ENCODE measurements around the gene GRB7. TPM values are rescaled to one million over a fixed set of nuclear protein-coding genes. Genes with fewer than 3 reads are reported as not detected.

The GRB7 gene
- total and polyA plus RNA-seq, 10 of the 15 experiments (the other 5 are each of a cell fraction or from before 2014, with no cell fraction given), result 0.05 to 0.34 (median 0.19) TPM; not detected in 4

- 48% methylated on average over 6 of the region's 6 CpGs for WGBS (ENCODE audit: insufficient coverage, insufficient replicate concordance, low lambda C conversion rate, missing lambda C conversion rate)
- H3K27ac ChIP-seq (ENCODE audit: control insufficient read depth, insufficient read depth), result no peak overlapping the region
- intact Hi-C loops (cut with micrococcal nuclease; ENCODE audit: unreplicated experiment), result no loop called here
- H3K4me3 ChIP-seq, result no peak overlapping the region
- no peaks in the 10 kb centered on the region for H3K27me3 ChIP-seq (replicated peaks in 1 of 2; ENCODE audit: control insufficient read depth in 2 of 2, insufficient read depth in 2 of 2, low read length in 1 of 2)
- SMC1A ChIA-PET (ENCODE audit: uncharacterized antibody, unreplicated experiment), result no interaction called here
- no peak overlapping the region for H3K9ac ChIP-seq (ENCODE audit: control insufficient read depth, insufficient read depth, low read length)
- no peaks in the 10 kb centered on the region for H3K9me3 ChIP-seq (replicated peaks; ENCODE audit: control insufficient read depth, insufficient read depth, low read length)
- FAIRE-seq (no peak), DNase-seq (ENCODE audit: low read depth, low spot score) (no peak), ATAC-seq (no peak)
- RAD21 ChIA-PET (ENCODE audit: unreplicated experiment), result no interaction called here
- H3K79me2 ChIP-seq (ENCODE audit: control insufficient read depth, insufficient read depth, low read length), result no peaks in the 10 kb centered on the region
- H3K36me3 ChIP-seq (ENCODE audit: control insufficient read depth in 2 of 2, insufficient read depth in 2 of 2, low read length in 1 of 2), result 0 out of 4 replicates have a peak, but pooled peaks cover 0 to 3% of the 10 kb centered on the region in 2 experiments
- no peaks in the 10 kb centered on the region for H3K4me1 ChIP-seq (ENCODE audit: control insufficient read depth, insufficient read depth, low read length)
- H3K4me2 ChIP-seq (ENCODE audit: control insufficient read depth, insufficient read depth), result no peak overlapping the region
- CTCF ChIA-PET, result no interaction called here
- in situ Hi-C loops (cut with MboI), result no loop called here
- POLR2A ChIA-PET, result no interaction called here
- no TSS peak for BruUV-seq (replicated peaks)
- TF ChIP-seq POLR2AphosphoS2 (IDR thresholded peaks at IDR 0.05; ENCODE audit: low read depth, low read length), result no peak
- no peak for TF ChIP-seq SUZ12 (IDR thresholded peaks at IDR 0.05; ENCODE audit: unreplicated experiment)
- no peak for TF ChIP-seq ZNF217 (IDR thresholded peaks at IDR 0.05)
- TF ChIP-seq KDM1A (IDR thresholded peaks at IDR 0.05; ENCODE audit: borderline replicate concordance), result no peak
- TF ChIP-seq SMC3 (IDR thresholded peaks at IDR 0.05; ENCODE audit: borderline replicate concordance, low read length), result no peak
- no peak for TF ChIP-seq MEF2A (IDR thresholded peaks at IDR 0.05; ENCODE audit: insufficient read depth, low read depth, low read length)
- TF ChIP-seq IRF5 (IDR thresholded peaks at IDR 0.05; ENCODE audit: borderline replicate concordance), result no peak
- no peak for TF ChIP-seq TAF1 (IDR thresholded peaks at IDR 0.05; ENCODE audit: borderline replicate concordance, low read depth, low read length)
- no peak for TF ChIP-seq BHLHE40 (IDR thresholded peaks at IDR 0.05; ENCODE audit: borderline replicate concordance in 1 of 2, low read depth in 2 of 2, low read length in 1 of 2)
- no peak for TF ChIP-seq RAD21 (IDR thresholded peaks at IDR 0.05; ENCODE audit: insufficient read depth, low read depth, low read length)
- TF ChIP-seq IRF4 (IDR thresholded peaks at IDR 0.05; ENCODE audit: low read depth, low read length), result no peak
- TF ChIP-seq RELA (IDR thresholded peaks at IDR 0.05; ENCODE audit: borderline replicate concordance, partially characterized antibody), result no peak
- no peak for TF ChIP-seq NFXL1 (IDR thresholded peaks at IDR 0.05; ENCODE audit: borderline replicate concordance)
- H4K20me1 ChIP-seq (ENCODE audit: control insufficient read depth, insufficient read depth), result no peaks in the 10 kb centered on the region
- no peak overlapping the region for H2AFZ ChIP-seq (ENCODE audit: control insufficient read depth, low read depth, low read length)
Observed at GRCh38 chr17:39722104-39722503, 15.6 kb upstream of the GRB7 start.
